Bronchial epithelial cell (primary cell): ENCODE results near the gene CAPN7. TPM values are rescaled to one million over a fixed set of nuclear protein-coding genes. Genes with fewer than 3 reads are reported as not detected.
A peak's percentile ranks its signal among the peaks of the same experiment; 100 is the strongest.

Experiments
- DNase-seq: peaks from one replicate; pipeline ENCODE4 v3.0.0-alpha.2; 2010; ENCODE audit warnings: low read depth
- FAIRE-seq: peaks from 2 replicates; lab custom pipeline; 2011; peaks lifted over from hg19 to GRCh38; lab: Jason Lieb, UNC
- H3K27me3 ChIP-seq: 2 replicates; pipeline ENCODE4 v1.5.1; 2011; ENCODE audit warnings: low read length; ENCODE audit not compliant: control insufficient read depth, insufficient read depth
- H3K36me3 ChIP-seq: 2 replicates; pipeline ENCODE4 v1.5.1; 2011; ENCODE audit warnings: low read length; ENCODE audit not compliant: control insufficient read depth, insufficient read depth
- H3K4me3 ChIP-seq: 2 replicates; pipeline ENCODE4 v1.5.1; 2011; ENCODE audit warnings: mild to moderate bottlenecking, low read depth, low read length, control low read depth
- total RNA-seq: library from RNA; depleted of rRNA; stranded (reverse); fragments of >200 nt; gene quantifications from 2 replicates; pipeline ENCODE4 v1.2.1, GENCODE V29; 2014
- TF ChIP-seq, protein P1 (sequence below): IDR thresholded peaks from 2 replicates; pipeline ENCODE4 v1.5.1; 2011; ENCODE audit warnings: mild to moderate bottlenecking, moderate library complexity, low read length, control low read depth, inconsistent platforms; ENCODE audit not compliant: insufficient read depth, severe bottlenecking

CAPN7 gene
- total RNA-seq, 1 donor from 2014 or later = 34.2 TPM

DNA sequence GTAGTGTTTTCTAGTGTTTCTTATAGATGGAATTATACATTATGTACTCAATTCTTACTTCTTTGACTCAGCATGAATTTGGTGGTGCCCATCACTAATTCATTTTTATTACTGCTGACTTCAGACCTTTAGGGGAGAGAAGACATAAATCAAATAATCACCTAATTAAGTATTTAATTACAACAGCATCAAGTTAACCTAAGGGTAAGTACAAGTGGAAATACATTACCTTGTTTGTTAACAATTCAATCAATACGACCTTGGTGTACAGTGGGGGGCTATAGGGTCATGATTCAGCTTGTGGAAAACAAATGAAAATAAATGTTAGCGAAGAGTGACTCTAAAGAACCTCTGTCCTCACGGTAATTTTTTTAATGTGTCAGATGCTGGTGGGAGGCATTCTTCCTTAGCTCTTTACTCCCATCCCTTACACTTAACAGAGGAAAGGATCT is 538 bp upstream of the CAPN7 start:
- TF ChIP-seq, protein P1, sequence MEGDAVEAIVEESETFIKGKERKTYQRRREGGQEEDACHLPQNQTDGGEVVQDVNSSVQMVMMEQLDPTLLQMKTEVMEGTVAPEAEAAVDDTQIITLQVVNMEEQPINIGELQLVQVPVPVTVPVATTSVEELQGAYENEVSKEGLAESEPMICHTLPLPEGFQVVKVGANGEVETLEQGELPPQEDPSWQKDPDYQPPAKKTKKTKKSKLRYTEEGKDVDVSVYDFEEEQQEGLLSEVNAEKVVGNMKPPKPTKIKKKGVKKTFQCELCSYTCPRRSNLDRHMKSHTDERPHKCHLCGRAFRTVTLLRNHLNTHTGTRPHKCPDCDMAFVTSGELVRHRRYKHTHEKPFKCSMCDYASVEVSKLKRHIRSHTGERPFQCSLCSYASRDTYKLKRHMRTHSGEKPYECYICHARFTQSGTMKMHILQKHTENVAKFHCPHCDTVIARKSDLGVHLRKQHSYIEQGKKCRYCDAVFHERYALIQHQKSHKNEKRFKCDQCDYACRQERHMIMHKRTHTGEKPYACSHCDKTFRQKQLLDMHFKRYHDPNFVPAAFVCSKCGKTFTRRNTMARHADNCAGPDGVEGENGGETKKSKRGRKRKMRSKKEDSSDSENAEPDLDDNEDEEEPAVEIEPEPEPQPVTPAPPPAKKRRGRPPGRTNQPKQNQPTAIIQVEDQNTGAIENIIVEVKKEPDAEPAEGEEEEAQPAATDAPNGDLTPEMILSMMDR = no peak
- no peak for FAIRE-seq
- Histone ChIP-seq H3K27me3 (no peaks in the 10 kb centered on the region), H3K36me3 (no peaks in the 10 kb centered on the region), H3K4me3 (peak overlapping the region; percentile 96)
- DNase-seq = no peak

DNA sequence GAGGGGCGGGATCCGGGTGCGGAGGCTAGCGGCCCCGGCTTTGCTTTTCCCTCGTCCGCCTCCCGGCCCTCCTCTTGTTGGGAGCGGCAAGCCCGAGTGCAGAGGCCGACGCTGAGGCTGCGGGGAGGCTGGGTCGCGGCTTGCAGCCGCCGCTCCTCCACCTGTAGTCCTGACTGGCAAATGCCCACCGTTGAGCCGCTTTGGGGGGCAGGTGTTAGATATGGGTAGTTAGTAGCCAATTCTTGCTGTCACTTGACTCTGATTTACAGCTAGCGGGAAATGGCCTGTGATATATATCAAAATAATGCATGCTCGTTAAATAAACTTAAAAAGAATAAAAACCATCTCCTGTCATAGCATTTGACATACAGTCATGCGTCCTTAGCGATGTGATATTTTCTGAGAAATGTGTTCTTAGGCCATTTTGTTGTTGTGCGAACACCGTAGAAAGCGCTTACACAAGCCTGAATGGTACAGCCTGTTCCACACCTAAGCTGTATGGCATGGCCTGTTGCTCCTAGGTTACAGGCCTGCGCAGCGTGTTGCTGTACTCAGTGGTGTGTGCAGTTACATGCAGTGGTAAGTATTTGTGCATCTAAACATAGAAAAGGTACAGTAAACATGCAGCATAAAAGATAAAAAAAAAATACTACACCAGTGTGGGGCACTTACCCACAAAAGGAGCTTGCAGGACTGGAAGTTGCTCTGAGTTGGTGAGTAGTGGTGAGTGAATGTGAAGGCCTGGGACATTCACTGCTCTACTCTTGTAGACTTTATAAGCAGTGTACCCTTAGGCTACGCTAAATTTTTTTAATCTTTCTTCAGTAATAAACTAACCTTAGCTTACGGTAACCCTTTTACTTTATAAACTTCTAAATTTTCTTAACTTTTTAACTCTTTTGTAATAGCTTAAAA is 873 bp downstream of the CAPN7 start:
- Histone ChIP-seq H3K4me3 (peak overlapping the region; percentile 96), H3K27me3 (no peaks in the 10 kb centered on the region), H3K36me3 (no peaks in the 10 kb centered on the region)
- TF ChIP-seq, protein P1 = no peak
- peak; percentile 58 for DNase-seq
- no peak for FAIRE-seq

DNA sequence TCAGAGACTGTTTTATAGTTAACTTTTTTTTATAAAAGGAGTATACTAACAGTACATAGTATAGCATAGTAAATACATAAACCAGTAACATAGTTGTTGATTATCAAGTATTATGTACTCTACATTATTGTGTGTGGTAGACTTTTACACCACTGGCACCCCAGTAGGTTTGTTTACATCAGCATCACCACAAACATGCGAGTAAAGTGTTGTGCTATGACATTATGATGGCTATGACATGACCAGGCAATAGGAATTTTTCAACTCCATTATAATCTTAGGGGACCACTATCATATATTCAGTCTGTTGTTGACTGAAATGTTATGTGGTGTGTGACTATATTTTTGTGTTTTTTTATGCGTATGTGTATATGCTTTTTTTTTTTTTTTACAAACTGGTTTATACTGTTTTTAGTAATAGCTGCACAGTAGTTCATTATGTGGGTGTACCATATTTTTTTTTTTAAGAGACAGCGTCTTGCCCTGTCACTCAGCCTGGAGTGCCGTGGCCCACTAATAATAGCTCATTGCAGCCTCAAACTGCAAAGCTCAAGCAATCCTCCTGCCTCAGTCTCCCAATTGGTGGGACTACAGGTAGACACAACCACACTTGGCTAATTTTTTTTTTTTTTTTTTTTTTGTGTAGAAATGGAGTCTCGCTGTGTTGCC is 1.9 kb downstream of the CAPN7 start:
- FAIRE-seq (no peak), DNase-seq (no peak)
- Histone ChIP-seq H3K36me3 (no peaks in the 10 kb centered on the region), H3K27me3 (no peaks in the 10 kb centered on the region), H3K4me3 (peak overlapping the region; percentile 3)
- TF ChIP-seq, protein P1 = no peak

DNA sequence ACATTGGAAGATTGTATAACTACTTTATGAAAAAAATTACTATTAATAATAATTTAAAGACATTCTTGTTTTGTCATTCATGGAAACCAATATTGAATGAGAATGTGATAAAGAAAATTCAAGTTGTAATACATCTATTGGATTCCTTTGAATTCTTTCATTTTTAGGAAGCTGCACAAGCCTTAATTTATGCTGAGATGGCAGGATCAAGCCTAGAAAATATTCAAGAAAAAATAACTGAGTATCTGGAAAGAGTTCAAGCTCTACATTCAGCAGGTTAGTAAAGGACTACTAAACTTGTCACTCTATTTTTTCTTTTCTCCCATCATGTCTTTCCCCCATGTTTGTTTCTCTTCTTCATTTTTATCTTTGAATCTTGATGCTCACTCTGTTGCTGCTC is 5.9 kb downstream of the CAPN7 start:
- peaks cover 2% of the 10 kb centered on the region for H3K36me3 ChIP-seq
- H3K4me3 ChIP-seq = no peak overlapping the region
- TF ChIP-seq, protein P1 = no peak
- FAIRE-seq (no peak), DNase-seq (no peak)
- no peaks in the 10 kb centered on the region for H3K27me3 ChIP-seq

DNA sequence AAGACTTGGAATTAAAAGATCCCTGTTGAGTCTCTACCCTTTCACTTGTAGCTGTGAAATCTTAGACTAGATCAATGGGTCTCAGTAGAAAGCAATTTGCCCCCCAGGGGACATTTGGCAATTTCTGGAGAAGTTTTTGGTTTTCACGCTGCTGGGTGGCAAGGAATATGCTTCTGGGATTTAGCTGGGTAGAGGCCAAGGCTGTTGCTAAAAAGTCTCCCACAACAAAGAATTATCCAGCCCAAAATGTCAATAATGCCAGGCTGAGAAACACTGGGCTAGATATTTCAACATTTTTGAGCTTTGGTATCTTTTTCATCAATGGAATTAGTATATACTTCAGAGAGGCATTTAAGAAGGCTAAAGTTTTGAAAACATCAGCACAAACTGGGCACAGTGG is 8.7 kb downstream of the CAPN7 start:
- no peak for DNase-seq
- no peak overlapping the region for H3K4me3 ChIP-seq
- TF ChIP-seq, protein P1 = no peak
- no peaks in the 10 kb centered on the region for H3K27me3 ChIP-seq
- FAIRE-seq = no peak
- peaks cover 5% of the 10 kb centered on the region for H3K36me3 ChIP-seq
